Hippocampal formation (tissue), 2 donors: ENCODE results near the gene CYTH1.

ENCODE experiments used
- DNase-seq, 2 donors: peaks; one replicate each; lab custom pipeline; 2025; lab: John Stamatoyannopoulos, UW

CYTH1 gene

GRCh38 chr17:78650093-78650715, 131.9 kb downstream of the CYTH1 start:
- DNase-seq, result no peak

GRCh38 chr17:78648293-78648692, 133.8 kb downstream of the CYTH1 start:
- DNase-seq, result no peak

GRCh38 chr17:78647032-78647431, 135.0 kb downstream of the CYTH1 start:
- DNase-seq, result no peak

- DNase-seq, result peak in 1 of 2 donors; percentile 48
These were observed 136.4 kb downstream of the CYTH1 start for GRCh38 chr17:78645421-78646295.

- DNase-seq, result no peak
These were observed 137.1 kb downstream of the CYTH1 start for GRCh38 chr17:78644931-78645351.

GRCh38 chr17:78644224-78644623, 137.8 kb downstream of the CYTH1 start:
- DNase-seq, result no peak

- no peak for DNase-seq
These were observed 138.7 kb downstream of the CYTH1 start for GRCh38 chr17:78643326-78643725.

- no peak for DNase-seq
These were observed 139.4 kb downstream of the CYTH1 start for GRCh38 chr17:78642707-78643106.

- DNase-seq, result no peak
These were observed 140.4 kb downstream of the CYTH1 start for GRCh38 chr17:78641666-78642065.

- DNase-seq, result no peak
These were observed 140.8 kb downstream of the CYTH1 start for GRCh38 chr17:78641243-78641642.

- DNase-seq, result no peak
These were observed 141.4 kb downstream of the CYTH1 start for GRCh38 chr17:78640700-78641099.

- no peak for DNase-seq
These were observed 144.2 kb downstream of the CYTH1 start for GRCh38 chr17:78637643-78638420.

- no peak for DNase-seq
These were observed 144.9 kb downstream of the CYTH1 start for GRCh38 chr17:78637146-78637545.

GRCh38 chr17:78634154-78634553, 147.9 kb downstream of the CYTH1 start:
- DNase-seq, result no peak

- no peak for DNase-seq
These were observed 152.6 kb downstream of the CYTH1 start for GRCh38 chr17:78629436-78629995.

GRCh38 chr17:78628547-78629435, 153.3 kb downstream of the CYTH1 start:
- no peak for DNase-seq

- DNase-seq, result no peak
These were observed 157.5 kb downstream of the CYTH1 start for GRCh38 chr17:78624324-78625151.
